Lung (tissue), 12 donors: Measurements from ENCODE around the gene HSP90AB1. TPM values are rescaled to one million over a fixed set of nuclear protein-coding genes. Genes with fewer than 3 reads are reported as not detected.
A peak's percentile ranks its signal among the peaks of the same experiment; 100 is the strongest.
"Not testable (repeated sequence)": the region's sequence is repeated elsewhere in the genome, so short reads cannot be mapped to it uniquely, and the experiment has no call there.

Experiments
- ATAC-seq: fragments of 200-7000 bp; cut with Tn5 transposase; one replicate; pipeline ENCODE4 v1.9.1; 2020; ENCODE audit warnings: moderate number of reproducible peaks; ENCODE audit not compliant: insufficient read depth, low FRiP score
- DNase-seq, 3 donors: peaks; one replicate each; pipeline ENCODE4 v3.0.0-alpha.2; 2013 to 2017
- H3K27ac ChIP-seq, 2 donors: one replicate each; pipeline ENCODE4 v1.5.1; 2013; ENCODE audit warnings: mild to moderate bottlenecking in 2 of 2, moderate library complexity in 2 of 2, control low read depth in 1 of 2, inconsistent platforms in 1 of 2, low read depth in 1 of 2, low read length in 1 of 2
- H3K27me3 ChIP-seq, 3 donors: one replicate each; pipeline ENCODE4 v1.5.1; 2013; ENCODE audit warnings: low read length in 2 of 3; ENCODE audit not compliant: control insufficient read depth in 3 of 3, insufficient read depth in 3 of 3
- H3K36me3 ChIP-seq, 4 donors: one replicate each; pipeline ENCODE4 v1.5.1; 2013; ENCODE audit warnings: low read length in 4 of 4, mild to moderate bottlenecking in 1 of 4, moderate library complexity in 1 of 4; ENCODE audit not compliant: control insufficient read depth in 4 of 4, insufficient read depth in 4 of 4
- H3K4me1 ChIP-seq, 5 donors: one replicate each; pipeline ENCODE4 v1.5.1; 2013; ENCODE audit warnings: low read length in 5 of 5, mild to moderate bottlenecking in 2 of 5, moderate library complexity in 1 of 5; ENCODE audit not compliant: control insufficient read depth in 5 of 5, insufficient read depth in 5 of 5
- H3K4me3 ChIP-seq: one replicate; pipeline ENCODE4 v1.5.1; 2013; ENCODE audit warnings: mild to moderate bottlenecking, control low read depth, moderate library complexity
- H3K9ac ChIP-seq, 2 donors: one replicate each; pipeline ENCODE4 v1.5.1; 2013; ENCODE audit warnings: low read length in 2 of 2, control low read depth in 1 of 2; ENCODE audit not compliant: insufficient read depth in 1 of 2
- H3K9me3 ChIP-seq, 4 donors: one replicate each; pipeline ENCODE4 v1.5.1; 2013; ENCODE audit warnings: low read length in 3 of 4, mild to moderate bottlenecking in 1 of 4, moderate library complexity in 1 of 4; ENCODE audit not compliant: control insufficient read depth in 4 of 4, insufficient read depth in 3 of 4
- CTCF ChIP-seq: IDR thresholded peaks from 2 replicates; pipeline ENCODE4 v1.5.1; 2012; ENCODE audit warnings: mild to moderate bottlenecking; ENCODE audit errors: control extremely low read depth, extremely low read depth
- WGBS, 2 donors: extraction: QIAGEN DNeasy Blood & Tissue Kit; methylation state at CpG; one replicate each; pipeline ENCODE4 v1.1.7; 2013; 5-methylcytosine and 5-hydroxymethylcytosine counted together
- polyA plus RNA-seq, 2 donors: library from polyadenylated mRNA; stranded (reverse); fragments of 200-250 nt; gene quantifications; one replicate each; pipeline ENCODE4 v1.2.1, GENCODE V29; 2013
- total RNA-seq, 2 donors: library from RNA; depleted of rRNA in 1 of 2; stranded (reverse); fragments of >200 nt in 1 of 2; gene quantifications; one replicate each; pipeline ENCODE4 v1.2.1, GENCODE V29; 2014 to 2021
- donor health status: control.
- donor health status: control.
- donor health status: Bipolar disorder and iron deficiency.
- donor health status: healthy.
- donor health status: DM: yes; HTN: yes; CAD: no.

The HSP90AB1 gene
- total and polyA plus RNA-seq, 4 donors, result 289 to 700 (median 509) TPM

- Histone ChIP-seq H3K9me3 (no peaks in the 10 kb centered on the region), H3K4me3 (no peak overlapping the region), H3K36me3 (peaks cover 0 to 20% (median 1%) of the 10 kb centered on the region in 4 donors), H3K4me1 (peaks cover 3 to 19% (median 7%) of the 10 kb centered on the region in 5 donors), H3K27me3 (no peaks in the 10 kb centered on the region), H3K9ac (no peak overlapping the region), H3K27ac (peak overlapping the region in 1 of 2 donors; percentile 87)
- ATAC-seq (no peak), DNase-seq (no peak)
- TF ChIP-seq CTCF, result no peak
- WGBS, 2 donors, result 69 to 94% methylated on average over 11 of the region's 11 CpGs
Observed at GRCh38 chr6:44229376-44230033, 17.4 kb upstream of the HSP90AB1 start.

GRCh38 chr6:44230034-44230675, 16.7 kb upstream of the HSP90AB1 start:
- peaks cover 3 to 25% (median 6%) of the 10 kb centered on the region in 5 donors for H3K4me1 ChIP-seq

GRCh38 chr6:44231426-44231825, 15.5 kb upstream of the HSP90AB1 start:
- not testable (repeated sequence) for H3K9me3 ChIP-seq, H3K4me3 ChIP-seq, DNase-seq, ATAC-seq, H3K9ac ChIP-seq, H3K27me3 ChIP-seq
- Histone ChIP-seq H3K4me1 (peaks cover 3 to 24% (median 6%) of the 10 kb centered on the region in 5 donors), H3K36me3 (peaks cover 0 to 20% (median 1%) of the 10 kb centered on the region in 4 donors), H3K27ac (peak overlapping the region in 1 of 2 donors; percentile 73)
- 40 to 81% methylated on average over 9 of the region's 9 CpGs for WGBS, 2 donors

More at GRCh38 chr6:44230034-44230675, 16.7 kb upstream of the HSP90AB1 start:
- H3K36me3 ChIP-seq, result peaks cover 0 to 20% (median 1%) of the 10 kb centered on the region in 4 donors
- TF ChIP-seq CTCF, result no peak
- WGBS, 2 donors, result 95% methylated on average over 10 of the region's 10 CpGs
- H3K9me3 ChIP-seq, result no peaks in the 10 kb centered on the region
- ATAC-seq (no peak), DNase-seq (no peak)
- no peaks in the 10 kb centered on the region for H3K27me3 ChIP-seq
- H3K4me3 ChIP-seq, result no peak overlapping the region
- H3K27ac ChIP-seq, result peak overlapping the region in 1 of 2 donors; percentile 87
- no peak overlapping the region for H3K9ac ChIP-seq
